BLaER1 (cell line): ENCODE measurements around the gene PLA2G4C.

Experiments
- H3K27ac ChIP-seq: shearing (Covaris generic); formaldehyde crosslinking; 2 replicates; pipeline ENCODE4 v1.8.1; 2022
- H3K27me3 ChIP-seq: shearing (Covaris generic); formaldehyde crosslinking; 2 replicates; pipeline ENCODE4 v1.8.1; 2022
- H3K36me3 ChIP-seq: shearing (Covaris generic); formaldehyde crosslinking; 2 replicates; pipeline ENCODE4 v1.8.1; 2022
- H3K4me1 ChIP-seq: shearing (Covaris generic); formaldehyde crosslinking; 2 replicates; pipeline ENCODE4 v1.8.1; 2022
- H3K4me2 ChIP-seq: shearing (Covaris generic); formaldehyde crosslinking; 2 replicates; pipeline ENCODE4 v1.8.1; 2022
- H3K4me3 ChIP-seq: shearing (Covaris generic); formaldehyde crosslinking; 2 replicates; pipeline ENCODE4 v1.8.1; 2022
- H3K9ac ChIP-seq: shearing (Covaris generic); formaldehyde crosslinking; 2 replicates; pipeline ENCODE4 v1.8.1; 2022
- H3K9me3 ChIP-seq: shearing (Covaris generic); formaldehyde crosslinking; 2 replicates; pipeline ENCODE4 v1.8.1; 2022
- H4K20me1 ChIP-seq: shearing (Covaris generic); formaldehyde crosslinking; 2 replicates; pipeline ENCODE4 v1.8.1; 2022
- Cebpa-rat ChIP-seq: shearing (Covaris generic); IDR thresholded peaks from 2 replicates; pipeline ENCODE4 v1.8.1; 2022

Gene PLA2G4C

DNA sequence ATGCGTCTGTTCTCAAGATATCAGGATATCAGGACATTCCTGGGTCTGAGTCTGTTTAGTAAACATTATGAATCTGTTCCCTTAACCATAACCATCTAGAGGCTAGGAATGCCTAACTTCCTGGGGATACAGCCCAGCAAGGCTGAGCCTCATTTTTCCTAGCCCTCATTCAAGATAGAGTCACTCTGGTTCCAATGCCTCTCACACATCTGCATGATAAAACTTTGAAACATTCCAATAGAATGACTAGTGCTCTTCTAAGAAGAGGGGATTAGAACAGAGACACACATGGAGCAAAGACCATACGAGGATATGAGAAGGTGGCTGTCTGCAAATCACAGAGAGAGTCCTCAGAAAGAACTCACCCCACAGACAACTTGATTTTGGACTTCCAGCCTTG, 46.1 kb downstream of the PLA2G4C start:
- H3K27ac ChIP-seq = no peak overlapping the region
- no peaks in the 10 kb centered on the region for H4K20me1 ChIP-seq
- no peaks in the 10 kb centered on the region for H3K27me3 ChIP-seq
- H3K4me1 ChIP-seq = 0 out of 2 replicates have a peak, but pooled peaks cover 4% of the 10 kb centered on the region
- no peak for TF ChIP-seq Cebpa-rat
- H3K4me3 ChIP-seq = no peak overlapping the region
- no peak overlapping the region for H3K4me2 ChIP-seq
- H3K9ac ChIP-seq = no peak overlapping the region
- peaks cover 13% of the 10 kb centered on the region; the same call in 1 of the 2 replicates for H3K9me3 ChIP-seq
- no peaks in the 10 kb centered on the region for H3K36me3 ChIP-seq

GRCh38 chr19:48061401-48062344, 48.9 kb downstream of the PLA2G4C start:
- Histone ChIP-seq H3K9ac (no peak overlapping the region), H3K4me3 (no peak overlapping the region), H3K9me3 (peaks cover 13% of the 10 kb centered on the region; the same call in 1 of the 2 replicates), H4K20me1 (no peaks in the 10 kb centered on the region), H3K27ac (no peak overlapping the region), H3K4me2 (no peak overlapping the region), H3K36me3 (no peaks in the 10 kb centered on the region), H3K4me1 (0 out of 2 replicates have a peak, but pooled peaks cover 4% of the 10 kb centered on the region), H3K27me3 (no peaks in the 10 kb centered on the region)
- no peak for TF ChIP-seq Cebpa-rat

GRCh38 chr19:48060381-48060780, 50.2 kb downstream of the PLA2G4C start:
- Histone ChIP-seq H4K20me1 (no peaks in the 10 kb centered on the region), H3K36me3 (no peaks in the 10 kb centered on the region), H3K4me2 (no peak overlapping the region), H3K9ac (no peak overlapping the region), H3K9me3 (peaks cover 13% of the 10 kb centered on the region; the same call in 1 of the 2 replicates), H3K4me3 (no peak overlapping the region), H3K27me3 (no peaks in the 10 kb centered on the region), H3K27ac (no peak overlapping the region), H3K4me1 (0 out of 2 replicates have a peak, but pooled peaks cover 4% of the 10 kb centered on the region)
- TF ChIP-seq Cebpa-rat = no peak

GRCh38 chr19:48059331-48059730, 51.3 kb downstream of the PLA2G4C start:
- Histone ChIP-seq H3K27ac (no peak overlapping the region), H3K9me3 (peaks cover 3% of the 10 kb centered on the region; the same call in 1 of the 2 replicates), H4K20me1 (no peaks in the 10 kb centered on the region), H3K4me3 (no peak overlapping the region), H3K9ac (no peak overlapping the region), H3K4me1 (no peaks in the 10 kb centered on the region), H3K4me2 (no peak overlapping the region), H3K27me3 (no peaks in the 10 kb centered on the region), H3K36me3 (no peaks in the 10 kb centered on the region)
- TF ChIP-seq Cebpa-rat = no peak

DNA sequence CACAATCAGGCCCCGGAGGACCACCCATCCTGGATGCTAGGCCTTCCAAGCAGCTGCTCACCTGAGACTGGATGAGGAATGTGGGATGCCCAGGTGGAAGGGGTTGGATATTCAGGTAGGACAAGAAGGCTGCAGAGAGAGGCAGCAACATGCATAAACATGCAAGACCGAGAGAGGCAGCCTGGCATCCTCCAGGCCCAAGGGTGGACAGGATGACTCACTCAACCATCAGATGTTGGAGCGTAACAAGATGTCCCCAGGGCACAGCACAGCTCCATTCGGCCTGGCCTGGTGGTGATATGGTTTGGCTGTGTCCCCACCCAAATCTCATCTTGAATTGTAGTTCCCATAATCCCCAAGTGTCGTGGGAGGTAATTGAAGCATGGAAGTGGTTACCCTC, 56.8 kb downstream of the PLA2G4C start:
- H3K9ac ChIP-seq = no peak overlapping the region
- H3K27ac ChIP-seq = no peak overlapping the region
- no peak overlapping the region for H3K4me3 ChIP-seq
- H4K20me1 ChIP-seq = no peaks in the 10 kb centered on the region
- no peak for TF ChIP-seq Cebpa-rat
- H3K36me3 ChIP-seq = no peaks in the 10 kb centered on the region
- H3K27me3 ChIP-seq = no peaks in the 10 kb centered on the region
- peaks cover 21% of the 10 kb centered on the region for H3K9me3 ChIP-seq
- H3K4me1 ChIP-seq = no peaks in the 10 kb centered on the region
- H3K4me2 ChIP-seq = no peak overlapping the region

DNA sequence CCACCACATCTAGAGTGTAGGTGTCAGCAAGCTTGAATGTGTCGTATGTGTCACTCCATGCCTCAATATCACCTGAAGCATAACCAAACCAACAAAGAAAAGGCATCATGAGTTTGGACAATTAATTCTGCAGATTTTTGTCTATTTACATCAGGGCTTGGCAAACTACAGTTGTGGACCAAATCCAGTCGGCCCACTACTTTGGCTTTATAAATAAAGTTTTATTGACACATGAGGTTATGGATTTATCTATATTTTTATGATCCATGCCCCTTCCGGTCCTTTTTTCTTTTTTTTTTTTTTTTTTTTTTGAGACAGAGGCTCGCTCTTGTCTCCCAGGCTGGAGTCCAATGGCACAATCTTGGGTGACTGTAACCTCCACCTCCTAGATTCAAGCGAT, 57.5 kb downstream of the PLA2G4C start:
- Histone ChIP-seq H3K4me3 (no peak overlapping the region), H3K9me3 (peaks cover 21% of the 10 kb centered on the region), H3K9ac (no peak overlapping the region), H3K27ac (no peak overlapping the region), H3K27me3 (no peaks in the 10 kb centered on the region), H4K20me1 (no peaks in the 10 kb centered on the region), H3K36me3 (no peaks in the 10 kb centered on the region), H3K4me1 (no peaks in the 10 kb centered on the region), H3K4me2 (no peak overlapping the region)
- TF ChIP-seq Cebpa-rat = no peak

DNA sequence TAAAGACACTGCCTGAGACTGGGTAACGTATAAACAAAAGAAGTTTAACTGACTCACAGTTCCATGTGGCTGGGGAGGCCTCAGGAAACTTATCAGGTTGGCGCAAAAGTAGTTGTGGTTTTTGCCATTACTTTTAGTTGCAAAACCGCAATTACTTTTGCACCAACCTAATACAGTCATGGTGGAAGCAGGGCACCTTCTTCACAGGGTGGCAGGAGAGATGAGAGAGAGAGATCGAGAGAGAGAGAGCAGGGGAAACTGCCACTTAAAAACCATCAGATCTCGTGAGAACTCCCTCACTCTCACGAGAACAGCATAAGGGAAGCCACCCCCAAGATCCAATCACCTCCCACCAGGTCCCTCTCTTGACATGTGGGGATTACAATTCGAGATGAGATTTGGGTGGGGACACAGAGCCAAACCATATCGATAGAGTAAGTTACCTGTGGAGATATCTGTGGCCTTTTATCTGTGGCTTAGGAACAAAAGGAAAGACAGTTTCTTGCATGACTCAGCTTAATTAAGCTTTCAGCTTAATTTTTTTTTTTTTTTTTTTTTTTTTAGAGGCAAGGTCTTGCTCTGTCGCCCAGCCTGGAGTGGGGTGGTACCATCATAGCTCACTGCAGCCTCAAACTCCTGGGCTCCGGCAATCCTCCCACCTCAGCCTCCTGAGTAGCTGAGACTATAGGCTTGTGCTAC, 59.1 kb downstream of the PLA2G4C start:
- Histone ChIP-seq H3K4me1 (no peaks in the 10 kb centered on the region), H4K20me1 (no peaks in the 10 kb centered on the region), H3K4me3 (no peak overlapping the region), H3K36me3 (no peaks in the 10 kb centered on the region), H3K27me3 (no peaks in the 10 kb centered on the region), H3K9me3 (peaks cover 21% of the 10 kb centered on the region), H3K27ac (no peak overlapping the region), H3K4me2 (no peak overlapping the region), H3K9ac (no peak overlapping the region)
- no peak for TF ChIP-seq Cebpa-rat

DNA sequence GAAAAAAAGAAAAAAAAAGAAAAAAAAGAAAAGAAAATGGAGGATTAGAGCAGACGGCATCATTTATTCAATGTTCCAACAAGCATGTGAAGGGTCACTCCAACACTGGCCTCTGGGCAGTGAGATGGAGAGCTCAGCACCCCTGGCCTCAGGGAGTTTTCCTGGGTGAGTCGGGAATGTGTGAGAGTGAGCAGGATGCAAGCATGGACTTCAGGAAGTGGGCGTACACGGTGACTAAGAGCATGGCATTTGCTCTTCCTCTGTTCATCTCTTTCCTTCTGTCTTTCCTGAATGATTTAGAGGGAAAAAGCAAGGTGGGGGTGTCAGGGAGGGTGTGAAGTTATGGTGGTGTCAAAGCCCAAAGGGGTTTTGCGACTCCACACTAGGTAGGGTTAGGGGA, 66.1 kb downstream of the PLA2G4C start:
- H3K4me3 ChIP-seq = no peak overlapping the region
- H3K27ac ChIP-seq = no peak overlapping the region
- H3K36me3 ChIP-seq = no peaks in the 10 kb centered on the region
- H3K9me3 ChIP-seq = no peaks in the 10 kb centered on the region
- no peak overlapping the region for H3K9ac ChIP-seq
- H4K20me1 ChIP-seq = no peaks in the 10 kb centered on the region
- no peak overlapping the region for H3K4me2 ChIP-seq
- H3K27me3 ChIP-seq = no peaks in the 10 kb centered on the region
- no peaks in the 10 kb centered on the region for H3K4me1 ChIP-seq
- TF ChIP-seq Cebpa-rat = no peak

GRCh38 chr19:48043675-48044258, 66.8 kb downstream of the PLA2G4C start, which contains the start of gene CABP5:
TSS of gene CABP5 (minus strand) at chr19:48044079. CDS start at chr19:48043922, 157 bp downstream.
- Histone ChIP-seq H3K36me3 (no peaks in the 10 kb centered on the region), H3K4me1 (no peaks in the 10 kb centered on the region), H3K9ac (no peak within 1 kb of the TSS), H3K4me3 (no peak within 1 kb of the TSS), H3K9me3 (no peaks in the 10 kb centered on the region; the same call in 1 of the 2 replicates), H3K27ac (no peak within 1 kb of the TSS), H3K4me2 (no peak within 1 kb of the TSS), H4K20me1 (no peaks in the 10 kb centered on the region), H3K27me3 (no peaks in the 10 kb centered on the region)
- TF ChIP-seq Cebpa-rat = no peak
